ENCODE results near the gene MIPEP. TPM values are rescaled to one million over a fixed set of nuclear protein-coding genes. Genes with fewer than 3 reads are reported as not detected.

The MIPEP gene
- total RNA-seq, 6 donors from 2014 or later: 14.5 to 29.3 (median 19.1) TPM

GRCh38 chr13:23808803-23809202, 80.4 kb downstream of the MIPEP start:
- 91 to 100% methylated on average over 1 of the region's 1 CpG for WGBS, 2 donors
- Histone ChIP-seq H3K4me3 (no peak overlapping the region), H3K27ac (no peak overlapping the region), H3K4me1 (peaks cover 0 to 6% (median 0%) of the 10 kb centered on the region in 4 donors), H3K36me3 (peaks cover 0 to 12% (median 0%) of the 10 kb centered on the region in 4 donors), H3K9me3 (no peaks in the 10 kb centered on the region), H3K27me3 (no peaks in the 10 kb centered on the region)
- ATAC-seq (ENCODE audit: low FRiP score in 2 of 2) (no peak), DNase-seq (no peak)
- no peak for TF ChIP-seq EP300 (IDR thresholded peaks at IDR 0.05)
- no peak for TF ChIP-seq POLR2AphosphoS5 (IDR thresholded peaks at IDR 0.05)
- no peak for TF ChIP-seq POLR2A (IDR thresholded peaks at IDR 0.05)
- no peak for TF ChIP-seq CTCF (IDR thresholded peaks at IDR 0.05)

GRCh38 chr13:23806874-23807526, 82.2 kb downstream of the MIPEP start:
- H3K9me3 ChIP-seq: no peaks in the 10 kb centered on the region

GRCh38 chr13:23805821-23806220, 83.4 kb downstream of the MIPEP start:
- 95 to 100% methylated on average over 1 of the region's 1 CpG for WGBS, 2 donors
- Histone ChIP-seq H3K4me1 (no peaks in the 10 kb centered on the region), H3K27me3 (no peaks in the 10 kb centered on the region), H3K9me3 (no peaks in the 10 kb centered on the region), H3K4me3 (no peak overlapping the region), H3K36me3 (peaks cover 0 to 12% (median 0%) of the 10 kb centered on the region in 4 donors), H3K27ac (no peak overlapping the region)
- TF ChIP-seq POLR2AphosphoS5 (IDR thresholded peaks at IDR 0.05) (no peak), POLR2A (IDR thresholded peaks at IDR 0.05) (no peak), EP300 (IDR thresholded peaks at IDR 0.05) (no peak)
- no peak for DNase-seq
- ATAC-seq (ENCODE audit: low FRiP score in 2 of 2): no peak

More at GRCh38 chr13:23806874-23807526, 82.2 kb downstream of the MIPEP start:
- H3K27ac ChIP-seq: no peak overlapping the region
- H3K36me3 ChIP-seq: peaks cover 0 to 12% (median 0%) of the 10 kb centered on the region in 4 donors
- H3K4me3 ChIP-seq: no peak overlapping the region
- DNase-seq (no peak), ATAC-seq (ENCODE audit: low FRiP score in 2 of 2) (no peak)
- peaks cover 0 to 4% (median 0%) of the 10 kb centered on the region in 4 donors for H3K4me1 ChIP-seq
- no peak for TF ChIP-seq CTCF (IDR thresholded peaks at IDR 0.05)
- no peaks in the 10 kb centered on the region for H3K27me3 ChIP-seq
- WGBS, 2 donors: 62% methylated on average over 4 of the region's 4 CpGs

- 92 to 95% methylated on average over 5 of the region's 5 CpGs for WGBS, 2 donors
- H3K4me3 ChIP-seq: no peak overlapping the region
- H3K27me3 ChIP-seq: no peaks in the 10 kb centered on the region
- DNase-seq (no peak), ATAC-seq (ENCODE audit: low FRiP score in 2 of 2) (no peak)
- H3K4me1 ChIP-seq: no peaks in the 10 kb centered on the region
- H3K27ac ChIP-seq: no peak overlapping the region
- H3K36me3 ChIP-seq: peaks cover 0 to 12% (median 0%) of the 10 kb centered on the region in 4 donors
- H3K9me3 ChIP-seq: no peaks in the 10 kb centered on the region
- no peak for TF ChIP-seq POLR2A (IDR thresholded peaks at IDR 0.05)
- no peak for TF ChIP-seq CTCF (IDR thresholded peaks at IDR 0.05)
- no peak for TF ChIP-seq POLR2AphosphoS5 (IDR thresholded peaks at IDR 0.05)
- no peak for TF ChIP-seq EP300 (IDR thresholded peaks at IDR 0.05)
These were observed 84.1 kb downstream of the MIPEP start for GRCh38 chr13:23805122-23805521.

GRCh38 chr13:23804166-23804565, 85.0 kb downstream of the MIPEP start:
- TF ChIP-seq POLR2AphosphoS5 (IDR thresholded peaks at IDR 0.05) (no peak), EP300 (IDR thresholded peaks at IDR 0.05) (no peak), POLR2A (IDR thresholded peaks at IDR 0.05) (no peak), CTCF (IDR thresholded peaks at IDR 0.05) (no peak)
- Histone ChIP-seq H3K27me3 (no peaks in the 10 kb centered on the region), H3K4me3 (no peak overlapping the region), H3K27ac (no peak overlapping the region), H3K9me3 (no peaks in the 10 kb centered on the region), H3K36me3 (peaks cover 0 to 12% (median 0%) of the 10 kb centered on the region in 4 donors), H3K4me1 (no peaks in the 10 kb centered on the region)
- no peak for DNase-seq
- ATAC-seq (ENCODE audit: low FRiP score in 2 of 2): no peak
- WGBS, 2 donors: 80 to 87% methylated on average over 1 of the region's 1 CpG
